GM23248 (cell line): Measurements from ENCODE around the gene ABI3.

Source experiments
- EZH2 ChIP-seq: fragments of 200-600 bp; sonication (generic); IDR thresholded peaks from 2 replicates; pipeline ENCODE4 v1.6.1; 2018; ENCODE audit warnings: antibody characterized with exemption, mild to moderate bottlenecking; ENCODE audit not compliant: insufficient read depth, poor library complexity, severe bottlenecking
- EZH2phosphoT487 ChIP-seq: fragments of 200-600 bp; sonication (generic); IDR thresholded peaks from 2 replicates; pipeline ENCODE4 v1.6.1; 2018; ENCODE audit warnings: antibody characterized with exemption, moderate library complexity, mild to moderate bottlenecking, low read depth; ENCODE audit not compliant: insufficient read depth

GRCh38 chr17:49197346-49197998 is 13.0 kb upstream of the ABI3 start:
- TF ChIP-seq EZH2 (no peak), EZH2phosphoT487 (no peak)
